ENCODE results near the gene SPATA1. TPM values are rescaled to one million over a fixed set of nuclear protein-coding genes. Genes with fewer than 3 reads are reported as not detected.

Gene SPATA1
- total and polyA plus RNA-seq, 9 of the 15 experiments (the other 6 are each of a cell fraction or from before 2014, with no cell fraction given), result 0.79 to 2.9 (median 1.5) TPM

GRCh38 chr1:84481317-84481716 is 24.9 kb upstream of the SPATA1 start (continued):
- TF ChIP-seq ZNF407 (IDR thresholded peaks at IDR 0.05; ENCODE audit: low read depth), result no peak
- TF ChIP-seq NCOA1 (IDR thresholded peaks at IDR 0.05; ENCODE audit: low read depth), result no peak
- TF ChIP-seq MTA3 (IDR thresholded peaks at IDR 0.05; ENCODE audit: borderline replicate concordance), result no peak
- TF ChIP-seq U2AF2 (optimal IDR thresholded peaks at IDR 0.05; ENCODE audit: low read depth, low read length), result no peak
- no peak for TF ChIP-seq ZNF318 (IDR thresholded peaks at IDR 0.05; ENCODE audit: borderline replicate concordance in 1 of 2, low read depth in 1 of 2)
- 0 out of 2 replicates have a peak, but pooled peaks have one; percentile 26 for TF ChIP-seq SOX6 (IDR thresholded peaks at IDR 0.05)
- no peak for TF ChIP-seq RBFOX2 (IDR thresholded peaks at IDR 0.05; ENCODE audit: low read depth, low read length)
- TF ChIP-seq HDAC3 (IDR thresholded peaks at IDR 0.05; ENCODE audit: borderline replicate concordance, partially characterized antibody), result no peak
- peak; percentile 91 for TF ChIP-seq CBFA2T3 (IDR thresholded peaks at IDR 0.05)
- no peak for TF ChIP-seq ZNF311 (CRISPR knock-in tag; IDR thresholded peaks at IDR 0.05)
- peak; percentile 76 for TF ChIP-seq CBFA2T2 (conservative IDR thresholded peaks at IDR 0.05)
- TF ChIP-seq KDM2B (CRISPR knock-in tag; IDR thresholded peaks at IDR 0.05), result no peak
- no peak for TF ChIP-seq THAP7 (CRISPR knock-in tag; IDR thresholded peaks at IDR 0.05)
